ENCODE measurements around the gene UBE2J2.
A peak's percentile ranks its signal among the peaks of the same experiment; 100 is the strongest.

Gene UBE2J2

DNA sequence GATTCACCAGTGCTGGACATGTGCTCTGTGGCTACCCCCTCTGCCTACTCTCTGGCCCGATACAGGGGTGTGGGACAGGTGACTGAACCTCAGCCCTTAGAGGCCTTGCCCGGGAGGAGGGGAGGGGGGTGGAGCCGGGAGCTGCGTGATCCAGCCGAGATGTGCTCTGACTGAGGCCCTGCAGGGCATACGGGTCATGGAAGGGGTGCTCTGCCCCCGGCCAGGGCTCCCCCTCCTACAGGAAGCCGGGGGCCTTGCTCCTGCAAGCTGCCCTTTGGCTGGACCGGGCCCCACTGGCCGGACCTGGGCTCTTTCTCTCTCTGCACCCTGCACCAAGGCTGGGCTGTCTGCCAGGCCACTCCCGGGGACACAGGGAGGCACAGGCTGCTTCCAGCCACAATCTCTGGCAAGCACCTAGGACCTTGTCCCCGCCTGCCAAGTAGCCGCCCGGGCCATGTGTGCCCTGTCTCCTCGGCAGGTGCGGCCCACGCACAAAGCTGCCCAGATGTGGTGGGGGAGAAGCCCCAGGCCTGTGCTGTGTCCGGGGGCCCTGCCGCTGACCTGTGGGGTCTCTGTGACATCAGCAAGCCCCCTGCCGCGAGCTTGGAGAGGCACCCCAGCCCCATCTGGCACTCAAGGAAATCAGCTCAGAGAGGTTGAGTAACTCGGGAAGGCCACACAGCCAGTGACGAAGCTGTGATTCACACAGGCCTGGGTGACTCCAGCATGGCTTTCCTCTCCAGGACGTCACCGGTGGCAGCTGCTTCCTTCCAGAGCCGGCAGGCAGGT lies 8.1 kb upstream of the UBE2J2 start:
- Histone ChIP-seq H3K4me1 (ENCODE audit: control insufficient read depth in 5 of 5, insufficient read depth in 5 of 5, low read length in 5 of 5) (no peaks in the 10 kb centered on the region), H3K9ac (ENCODE audit: low read length in 5 of 5) (no peak overlapping the region), H3K27me3 (ENCODE audit: control insufficient read depth in 5 of 5, insufficient read depth in 4 of 5, low read length in 5 of 5) (peaks cover 20 to 25% (median 22%) of the 10 kb centered on the region in 5 donors), H3K36me3 (ENCODE audit: control insufficient read depth in 5 of 5, insufficient read depth in 5 of 5, low read length in 5 of 5) (no peaks in the 10 kb centered on the region), H3K4me3 (ENCODE audit: low read depth in 1 of 5, low read length in 5 of 5) (no peak overlapping the region), H3K27ac (ENCODE audit: low read depth, low read length) (no peak overlapping the region), H3K9me3 (ENCODE audit: control insufficient read depth in 5 of 5, low read length in 5 of 5) (no peaks in the 10 kb centered on the region)

- no peaks in the 10 kb centered on the region for H3K36me3 ChIP-seq (ENCODE audit: control insufficient read depth in 5 of 5, insufficient read depth in 5 of 5, low read length in 5 of 5)
- H3K9me3 ChIP-seq (ENCODE audit: control insufficient read depth in 5 of 5, low read length in 5 of 5) = no peaks in the 10 kb centered on the region
- H3K4me3 ChIP-seq (ENCODE audit: low read depth in 1 of 5, low read length in 5 of 5) = no peak overlapping the region
- H3K27me3 ChIP-seq (ENCODE audit: control insufficient read depth in 5 of 5, insufficient read depth in 4 of 5, low read length in 5 of 5) = peaks cover 14 to 18% (median 15%) of the 10 kb centered on the region in 5 donors
- H3K27ac ChIP-seq (ENCODE audit: low read depth, low read length) = no peak overlapping the region
- no peak overlapping the region for H3K9ac ChIP-seq (ENCODE audit: low read length in 5 of 5)
- H3K4me1 ChIP-seq (ENCODE audit: control insufficient read depth in 5 of 5, insufficient read depth in 5 of 5, low read length in 5 of 5) = no peaks in the 10 kb centered on the region
These were observed 7.3 kb upstream of the UBE2J2 start for GRCh38 chr1:1280782-1281481.

DNA sequence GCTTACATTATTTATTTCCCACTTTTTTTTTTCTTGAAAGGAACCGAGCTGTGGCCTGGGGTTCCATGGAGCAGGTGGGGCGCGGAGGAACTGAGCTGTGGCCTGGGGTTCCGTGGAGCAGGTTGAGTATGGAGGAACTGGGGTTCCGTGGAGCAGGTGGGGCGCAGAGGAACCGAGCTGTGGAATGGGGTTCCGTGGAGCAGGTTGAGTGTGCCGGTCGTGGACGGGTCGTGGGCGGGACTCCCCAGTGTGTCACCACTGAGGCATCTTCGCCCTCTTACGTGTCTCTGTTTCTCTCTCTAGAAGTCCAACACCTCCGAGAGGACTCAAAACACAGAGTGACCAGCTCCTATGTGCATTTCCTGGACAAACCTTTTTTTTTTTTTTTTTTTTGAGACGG lies 5.4 kb upstream of the UBE2J2 start:
- Histone ChIP-seq H3K4me1 (ENCODE audit: control insufficient read depth in 5 of 5, insufficient read depth in 5 of 5, low read length in 5 of 5) (peaks cover 2 to 9% (median 9%) of the 10 kb centered on the region in 5 donors), H3K27me3 (ENCODE audit: control insufficient read depth in 5 of 5, insufficient read depth in 4 of 5, low read length in 5 of 5) (peaks cover 0 to 2% (median 0%) of the 10 kb centered on the region in 5 donors)

DNA sequence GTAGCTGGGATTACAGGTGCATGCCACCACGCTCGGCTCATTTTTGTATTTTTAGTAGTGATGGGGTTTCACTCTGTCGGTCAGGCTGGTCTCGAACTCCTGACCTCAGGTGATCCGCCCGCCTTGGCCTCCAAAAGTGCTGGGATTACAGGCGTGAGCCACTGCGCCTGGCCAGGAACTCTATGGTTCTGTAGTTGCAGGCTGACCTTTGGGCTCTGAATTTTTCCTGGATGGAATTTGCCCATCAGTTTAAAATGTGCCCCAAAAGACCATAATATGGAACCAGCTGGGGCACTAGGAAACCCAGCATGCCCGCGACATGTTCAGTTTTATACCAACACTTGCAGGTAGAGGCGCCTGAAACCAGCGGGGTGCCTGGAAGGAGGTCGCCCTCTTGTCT lies 5.0 kb upstream of the UBE2J2 start:
- Histone ChIP-seq H3K9me3 (ENCODE audit: control insufficient read depth in 5 of 5, low read length in 5 of 5) (no peaks in the 10 kb centered on the region), H3K27ac (ENCODE audit: low read depth, low read length) (no peak overlapping the region), H3K36me3 (ENCODE audit: control insufficient read depth in 5 of 5, insufficient read depth in 5 of 5, low read length in 5 of 5) (no peaks in the 10 kb centered on the region), H3K9ac (ENCODE audit: low read length in 5 of 5) (no peak overlapping the region), H3K4me3 (ENCODE audit: low read depth in 1 of 5, low read length in 5 of 5) (no peak overlapping the region), H3K27me3 (ENCODE audit: control insufficient read depth in 5 of 5, insufficient read depth in 4 of 5, low read length in 5 of 5) (peaks cover 0 to under 1% (median 0%) of the 10 kb centered on the region in 5 donors), H3K4me1 (ENCODE audit: control insufficient read depth in 5 of 5, insufficient read depth in 5 of 5, low read length in 5 of 5) (peaks cover 2 to 10% (median 10%) of the 10 kb centered on the region in 5 donors)

More for the DNA sequence above, 5.4 kb upstream of the UBE2J2 start:
- Histone ChIP-seq H3K9ac (ENCODE audit: low read length in 5 of 5) (no peak overlapping the region), H3K9me3 (ENCODE audit: control insufficient read depth in 5 of 5, low read length in 5 of 5) (no peaks in the 10 kb centered on the region), H3K36me3 (ENCODE audit: control insufficient read depth in 5 of 5, insufficient read depth in 5 of 5, low read length in 5 of 5) (no peaks in the 10 kb centered on the region), H3K4me3 (ENCODE audit: low read depth in 1 of 5, low read length in 5 of 5) (no peak overlapping the region), H3K27ac (ENCODE audit: low read depth, low read length) (no peak overlapping the region)

DNA sequence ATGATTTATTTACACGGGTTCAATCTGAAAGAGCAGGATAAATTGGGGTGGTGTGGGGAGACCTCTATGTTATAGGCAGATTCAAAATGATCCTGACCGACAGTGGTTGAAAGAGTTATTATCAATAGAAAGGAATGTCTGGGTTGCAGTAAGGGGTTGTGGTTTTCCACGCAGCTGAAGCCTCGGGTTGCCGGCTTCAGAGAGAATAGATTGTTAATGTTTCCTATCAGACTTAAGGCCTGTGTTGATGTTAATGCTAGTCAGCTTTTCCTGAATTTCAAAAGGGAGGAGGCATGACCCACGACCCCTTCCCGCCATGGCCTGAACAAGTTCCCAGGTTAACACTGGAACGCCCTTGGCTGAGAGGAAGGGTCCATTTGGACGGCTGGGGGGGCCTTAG lies 2.2 kb upstream of the UBE2J2 start:
- H3K27me3 ChIP-seq (ENCODE audit: control insufficient read depth in 5 of 5, insufficient read depth in 4 of 5, low read length in 5 of 5) = no peaks in the 10 kb centered on the region
- H3K4me3 ChIP-seq (ENCODE audit: low read depth in 1 of 5, low read length in 5 of 5) = no peak overlapping the region
- H3K4me1 ChIP-seq (ENCODE audit: control insufficient read depth in 5 of 5, insufficient read depth in 5 of 5, low read length in 5 of 5) = peaks cover 13 to 33% (median 31%) of the 10 kb centered on the region in 5 donors
- H3K27ac ChIP-seq (ENCODE audit: low read depth, low read length) = no peak overlapping the region
- H3K9me3 ChIP-seq (ENCODE audit: control insufficient read depth in 5 of 5, low read length in 5 of 5) = no peaks in the 10 kb centered on the region
- H3K36me3 ChIP-seq (ENCODE audit: control insufficient read depth in 5 of 5, insufficient read depth in 5 of 5, low read length in 5 of 5) = peaks cover 0 to 5% (median 0%) of the 10 kb centered on the region in 5 donors
- no peak overlapping the region for H3K9ac ChIP-seq (ENCODE audit: low read length in 5 of 5)

DNA sequence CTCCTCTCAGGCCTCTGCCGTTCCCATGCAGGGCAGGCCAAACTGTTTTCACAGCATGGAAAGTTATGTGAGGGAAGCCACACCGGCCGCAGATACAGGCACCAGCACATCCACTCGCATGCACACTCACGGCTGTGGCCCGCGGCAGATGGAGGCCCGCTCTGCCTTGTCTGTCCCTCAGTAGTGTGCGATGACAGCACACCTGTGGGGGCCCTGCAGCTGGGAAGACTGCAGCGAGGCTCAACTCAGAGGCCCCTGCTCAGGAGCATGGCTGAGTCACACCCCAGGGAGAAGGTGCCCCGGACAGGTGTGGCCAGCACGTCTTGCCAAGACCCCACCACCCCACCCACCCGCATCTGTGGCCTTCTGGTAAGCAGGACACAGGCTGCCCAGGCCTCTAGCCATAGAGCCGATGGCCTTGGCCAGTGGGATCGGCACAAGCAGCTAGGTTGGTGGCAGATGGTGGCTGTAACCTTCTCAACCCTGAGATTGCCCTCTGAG lies 1.3 kb upstream of the UBE2J2 start:
- H3K4me1 ChIP-seq (ENCODE audit: control insufficient read depth in 5 of 5, insufficient read depth in 5 of 5, low read length in 5 of 5) = peaks cover 15 to 42% (median 40%) of the 10 kb centered on the region in 5 donors
- H3K36me3 ChIP-seq (ENCODE audit: control insufficient read depth in 5 of 5, insufficient read depth in 5 of 5, low read length in 5 of 5) = peaks cover 0 to 5% (median 0%) of the 10 kb centered on the region in 5 donors
- H3K9ac ChIP-seq (ENCODE audit: low read length in 5 of 5) = peak overlapping the region in 3 of 5 donors; percentile 72 to 84 (median 83)
- H3K27me3 ChIP-seq (ENCODE audit: control insufficient read depth in 5 of 5, insufficient read depth in 4 of 5, low read length in 5 of 5) = no peaks in the 10 kb centered on the region
- no peaks in the 10 kb centered on the region for H3K9me3 ChIP-seq (ENCODE audit: control insufficient read depth in 5 of 5, low read length in 5 of 5)
- H3K4me3 ChIP-seq (ENCODE audit: low read depth in 1 of 5, low read length in 5 of 5) = peak overlapping the region in 3 of 5 donors; percentile 79 to 90 (median 85)
- no peak overlapping the region for H3K27ac ChIP-seq (ENCODE audit: low read depth, low read length)

DNA sequence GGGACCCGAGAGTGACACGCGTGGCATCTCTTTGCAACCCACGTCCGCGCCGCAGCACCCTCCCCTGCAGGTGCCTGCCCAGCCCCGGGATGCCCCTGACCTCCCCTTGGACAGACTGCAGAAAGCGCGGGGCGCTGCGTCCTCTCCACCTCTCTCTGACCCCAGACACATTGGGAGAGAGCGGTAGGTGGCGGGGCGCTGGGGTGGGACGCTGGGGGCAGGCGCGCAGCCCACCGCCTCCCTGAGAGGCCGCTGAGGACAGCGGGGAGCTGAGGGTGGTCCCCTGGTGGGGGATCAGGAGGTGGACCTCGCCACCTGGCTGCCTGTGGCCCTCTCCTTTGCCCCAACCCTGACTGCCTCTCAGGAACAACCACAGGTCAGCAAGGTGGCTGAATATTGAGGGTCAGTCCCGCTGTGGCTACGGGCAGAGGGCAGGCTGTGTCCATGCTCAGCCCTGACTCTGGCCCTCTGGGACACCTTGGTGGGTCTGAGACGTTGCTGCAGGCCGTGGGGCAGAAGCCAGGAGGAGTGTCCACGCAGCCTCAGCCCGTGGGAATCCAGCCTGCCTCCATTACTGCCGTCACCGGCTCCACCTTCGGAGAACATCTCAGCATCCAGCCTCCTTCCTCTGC lies 761 bp upstream of the UBE2J2 start:
- peak overlapping the region in 4 of 5 donors; percentile 68 to 90 (median 82) for H3K4me3 ChIP-seq (ENCODE audit: low read depth in 1 of 5, low read length in 5 of 5)

DNA sequence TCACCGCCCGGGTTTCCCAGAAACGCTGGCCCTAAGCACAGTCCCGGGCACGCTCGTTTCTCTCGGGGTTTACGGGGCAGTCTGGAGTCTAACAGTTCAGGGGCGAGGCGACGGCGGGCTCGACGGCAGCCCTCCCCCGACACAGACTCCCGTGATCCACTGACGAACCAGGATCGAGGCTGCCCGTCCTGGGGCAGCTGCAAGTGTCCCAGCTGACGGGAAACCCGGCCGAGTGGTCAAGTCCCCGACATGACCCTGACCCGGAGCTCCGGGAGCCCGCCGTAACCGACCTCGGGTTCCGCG lies 494 bp downstream of the UBE2J2 start:
- Histone ChIP-seq H3K9ac (ENCODE audit: low read length in 5 of 5) (peak overlapping the region; percentile 50 to 97 (median 95)), H3K9me3 (ENCODE audit: control insufficient read depth in 5 of 5, low read length in 5 of 5) (no peaks in the 10 kb centered on the region), H3K27ac (ENCODE audit: low read depth, low read length) (peak overlapping the region; percentile 60), H3K4me1 (ENCODE audit: control insufficient read depth in 5 of 5, insufficient read depth in 5 of 5, low read length in 5 of 5) (peaks cover 15 to 46% (median 44%) of the 10 kb centered on the region in 5 donors), H3K27me3 (ENCODE audit: control insufficient read depth in 5 of 5, insufficient read depth in 4 of 5, low read length in 5 of 5) (no peaks in the 10 kb centered on the region), H3K36me3 (ENCODE audit: control insufficient read depth in 5 of 5, insufficient read depth in 5 of 5, low read length in 5 of 5) (peaks cover 0 to 8% (median 4%) of the 10 kb centered on the region in 5 donors), H3K4me3 (ENCODE audit: low read depth in 1 of 5, low read length in 5 of 5) (peak overlapping the region; percentile 66 to 90 (median 84))

More for the DNA sequence above, 761 bp upstream of the UBE2J2 start:
- H3K27me3 ChIP-seq (ENCODE audit: control insufficient read depth in 5 of 5, insufficient read depth in 4 of 5, low read length in 5 of 5) = no peaks in the 10 kb centered on the region
- H3K9ac ChIP-seq (ENCODE audit: low read length in 5 of 5) = peak overlapping the region in 4 of 5 donors; percentile 72 to 84 (median 82)
- peaks cover 15 to 46% (median 44%) of the 10 kb centered on the region in 5 donors for H3K4me1 ChIP-seq (ENCODE audit: control insufficient read depth in 5 of 5, insufficient read depth in 5 of 5, low read length in 5 of 5)
- no peaks in the 10 kb centered on the region for H3K9me3 ChIP-seq (ENCODE audit: control insufficient read depth in 5 of 5, low read length in 5 of 5)
- H3K27ac ChIP-seq (ENCODE audit: low read depth, low read length) = no peak overlapping the region
- peaks cover 0 to 5% (median 0%) of the 10 kb centered on the region in 5 donors for H3K36me3 ChIP-seq (ENCODE audit: control insufficient read depth in 5 of 5, insufficient read depth in 5 of 5, low read length in 5 of 5)

DNA sequence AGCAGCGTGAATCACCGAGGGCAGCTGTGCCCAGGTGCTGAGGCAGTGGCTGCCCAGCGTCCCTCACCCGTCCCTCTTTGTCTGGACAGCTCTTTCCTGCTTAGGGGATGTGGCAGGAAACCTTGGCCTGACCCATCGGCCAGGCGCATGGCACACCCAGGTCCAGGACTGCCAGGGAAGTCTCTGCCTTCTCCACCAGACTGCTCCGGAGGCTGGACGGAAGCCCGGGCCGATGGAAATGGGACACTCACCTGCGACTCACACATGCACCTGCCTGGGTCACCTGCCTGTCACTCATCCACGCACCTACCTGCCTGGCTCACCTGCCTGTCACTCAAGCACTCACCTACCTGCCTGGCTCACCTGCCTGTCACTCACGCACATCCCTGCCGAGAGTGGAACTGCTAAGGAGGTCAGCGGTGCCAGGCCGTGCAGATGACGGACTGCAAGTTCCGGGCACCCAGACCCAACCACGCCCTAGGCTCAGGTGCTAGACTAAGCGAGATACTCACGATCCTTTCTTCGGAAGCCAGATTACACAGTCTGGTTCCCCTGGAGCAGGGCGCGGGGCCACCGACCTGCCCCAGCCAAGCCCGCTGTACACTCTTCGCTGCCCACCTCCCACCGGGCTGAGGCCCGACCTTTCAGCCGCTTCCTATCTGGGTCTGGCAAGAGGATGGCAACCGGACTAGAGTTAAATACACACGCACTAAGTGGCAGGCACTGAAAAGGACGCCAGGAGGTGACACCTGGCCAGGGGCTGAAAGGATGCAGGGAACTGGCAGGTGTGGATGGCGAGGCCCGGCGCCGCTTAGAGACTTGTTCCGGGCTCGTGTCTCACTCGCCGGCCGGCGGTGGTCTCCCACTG lies 1.1 kb downstream of the UBE2J2 start:
- Histone ChIP-seq H3K9me3 (ENCODE audit: control insufficient read depth in 5 of 5, low read length in 5 of 5) (no peaks in the 10 kb centered on the region), H3K27ac (ENCODE audit: low read depth, low read length) (peak overlapping the region; percentile 60), H3K4me3 (ENCODE audit: low read depth in 1 of 5, low read length in 5 of 5) (peak overlapping the region; percentile 66 to 90 (median 84)), H3K36me3 (ENCODE audit: control insufficient read depth in 5 of 5, insufficient read depth in 5 of 5, low read length in 5 of 5) (peaks cover 0 to 14% (median 9%) of the 10 kb centered on the region in 5 donors), H3K4me1 (ENCODE audit: control insufficient read depth in 5 of 5, insufficient read depth in 5 of 5, low read length in 5 of 5) (peaks cover 15 to 46% (median 44%) of the 10 kb centered on the region in 5 donors), H3K27me3 (ENCODE audit: control insufficient read depth in 5 of 5, insufficient read depth in 4 of 5, low read length in 5 of 5) (no peaks in the 10 kb centered on the region), H3K9ac (ENCODE audit: low read length in 5 of 5) (peak overlapping the region; percentile 50 to 97 (median 95))
